Upper lobe of right lung (tissue), 1 donor: ENCODE data around the gene ZSCAN5C. TPM values are rescaled to one million over a fixed set of nuclear protein-coding genes. Genes with fewer than 3 reads are reported as not detected.

Experiments used
- ATAC-seq: fragments of 200-7000 bp; cut with Tn5 transposase; one replicate; pipeline ENCODE4 v1.9.1; 2020; ENCODE audit warnings: mild to moderate bottlenecking, moderate library complexity
- DNase-seq: peaks from one replicate; pipeline ENCODE4 v3.0.0-alpha.2; 2020
- H3K27ac ChIP-seq: fragments of 200-600 bp; one replicate; pipeline ENCODE4 v1.8.0; 2022
- H3K27me3 ChIP-seq: fragments of 200-600 bp; one replicate; pipeline ENCODE4 v1.8.0; 2022; ENCODE audit warnings: mild to moderate bottlenecking
- H3K36me3 ChIP-seq: fragments of 200-600 bp; one replicate; pipeline ENCODE4 v1.8.0; 2022
- H3K4me1 ChIP-seq: fragments of 200-600 bp; one replicate; pipeline ENCODE4 v1.8.0; 2022
- H3K4me3 ChIP-seq: fragments of 200-600 bp; one replicate; pipeline ENCODE4 v1.8.0; 2022; ENCODE audit warnings: mild to moderate bottlenecking
- H3K9me3 ChIP-seq: fragments of 200-600 bp; one replicate; pipeline ENCODE4 v1.8.0; 2022
- intact Hi-C: fragments of 100-400 bp; cut with DNase I; formaldehyde crosslinking; loops from one replicate; pipeline ENCODE4 v1.11.0; 2022
- total RNA-seq: library from RNA; stranded (reverse); fragmentation: NEBNext Ultra II Directional; extraction: Animal tissue kit (Norgen Biotek cat#: 25700); gene quantifications from one replicate; pipeline ENCODE4 v1.2.1, GENCODE V29; 2021
- TF ChIP-seq, protein P1 (sequence below): fragments of 200-600 bp; IDR thresholded peaks from one replicate; pipeline ENCODE4 v1.8.0; 2022; ENCODE audit warnings: antibody characterized with exemption
- donor health status: DM: no; HTN: yes; CAD: no; lungs with severe emphysema.

Gene ZSCAN5C
- total RNA-seq, 1 donor from 2014 or later, result not detected

DNA sequence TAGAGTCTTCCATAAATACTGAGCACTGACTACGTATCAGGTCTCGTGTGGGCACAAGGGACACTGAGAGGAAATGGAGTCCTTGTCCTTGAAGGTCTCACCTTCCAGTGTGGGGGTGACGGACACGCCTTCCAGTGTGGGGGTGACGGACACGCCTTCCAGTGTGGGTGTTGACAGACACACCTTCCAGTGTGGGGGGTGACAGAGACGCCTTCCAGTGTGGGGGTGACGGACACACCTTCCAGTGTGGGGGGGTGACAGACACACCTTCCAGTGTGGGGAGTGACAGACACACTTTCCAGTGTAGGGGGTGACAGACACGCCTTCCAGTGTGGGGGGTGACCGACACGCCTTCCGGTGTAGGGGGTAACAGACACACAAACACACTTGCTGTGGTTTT lies 56.2 kb downstream of the ZSCAN5C start:
- Histone ChIP-seq H3K27ac (no peak overlapping the region), H3K9me3 (no peaks in the 10 kb centered on the region), H3K36me3 (no peaks in the 10 kb centered on the region), H3K27me3 (no peaks in the 10 kb centered on the region), H3K4me1 (no peaks in the 10 kb centered on the region), H3K4me3 (no peak overlapping the region)
- DNase-seq (no peak), ATAC-seq (no peak)
- intact Hi-C loops, result no loop called here
- TF ChIP-seq, protein P1, sequence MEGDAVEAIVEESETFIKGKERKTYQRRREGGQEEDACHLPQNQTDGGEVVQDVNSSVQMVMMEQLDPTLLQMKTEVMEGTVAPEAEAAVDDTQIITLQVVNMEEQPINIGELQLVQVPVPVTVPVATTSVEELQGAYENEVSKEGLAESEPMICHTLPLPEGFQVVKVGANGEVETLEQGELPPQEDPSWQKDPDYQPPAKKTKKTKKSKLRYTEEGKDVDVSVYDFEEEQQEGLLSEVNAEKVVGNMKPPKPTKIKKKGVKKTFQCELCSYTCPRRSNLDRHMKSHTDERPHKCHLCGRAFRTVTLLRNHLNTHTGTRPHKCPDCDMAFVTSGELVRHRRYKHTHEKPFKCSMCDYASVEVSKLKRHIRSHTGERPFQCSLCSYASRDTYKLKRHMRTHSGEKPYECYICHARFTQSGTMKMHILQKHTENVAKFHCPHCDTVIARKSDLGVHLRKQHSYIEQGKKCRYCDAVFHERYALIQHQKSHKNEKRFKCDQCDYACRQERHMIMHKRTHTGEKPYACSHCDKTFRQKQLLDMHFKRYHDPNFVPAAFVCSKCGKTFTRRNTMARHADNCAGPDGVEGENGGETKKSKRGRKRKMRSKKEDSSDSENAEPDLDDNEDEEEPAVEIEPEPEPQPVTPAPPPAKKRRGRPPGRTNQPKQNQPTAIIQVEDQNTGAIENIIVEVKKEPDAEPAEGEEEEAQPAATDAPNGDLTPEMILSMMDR, result no peak

Other genes with a start within 250 kb of the ZSCAN5C start
- gene NLRP5, start 215.5 kb upstream of the ZSCAN5C start, total RNA-seq, result not detected
- gene ZNF787, start 81.0 kb upstream of the ZSCAN5C start, total RNA-seq, result 40.7 TPM
- 37.3 TPM for gene ZNF444, start 61.0 kb upstream of the ZSCAN5C start, total RNA-seq
- gene GALP, start 26.3 kb upstream of the ZSCAN5C start, total RNA-seq, result not detected
- gene ZSCAN5B, start 4.5 kb upstream of the ZSCAN5C start, total RNA-seq, result 0.20 TPM
- 1.1 TPM for gene EDDM13, start 70.5 kb downstream of the ZSCAN5C start, total RNA-seq
- 14.8 TPM for gene ZSCAN5A, start 112.6 kb downstream of the ZSCAN5C start, total RNA-seq
- gene ZNF582, start 191.3 kb downstream of the ZSCAN5C start, total RNA-seq, result 4.2 TPM
- gene ZNF583, start 202.1 kb downstream of the ZSCAN5C start, total RNA-seq, result 9.3 TPM